RCC 7860 (cell line): ENCODE results near the gene TMPRSS15.

ENCODE experiments used
- DNase-seq: peaks from one replicate; pipeline ENCODE4 v3.0.0-alpha.2; 2015; ENCODE audit warnings: low spot score
- FAIRE-seq: peaks from 2 replicates; lab custom pipeline; 2012; peaks lifted over from hg19 to GRCh38; lab: Jason Lieb, UNC

The TMPRSS15 gene

DNA sequence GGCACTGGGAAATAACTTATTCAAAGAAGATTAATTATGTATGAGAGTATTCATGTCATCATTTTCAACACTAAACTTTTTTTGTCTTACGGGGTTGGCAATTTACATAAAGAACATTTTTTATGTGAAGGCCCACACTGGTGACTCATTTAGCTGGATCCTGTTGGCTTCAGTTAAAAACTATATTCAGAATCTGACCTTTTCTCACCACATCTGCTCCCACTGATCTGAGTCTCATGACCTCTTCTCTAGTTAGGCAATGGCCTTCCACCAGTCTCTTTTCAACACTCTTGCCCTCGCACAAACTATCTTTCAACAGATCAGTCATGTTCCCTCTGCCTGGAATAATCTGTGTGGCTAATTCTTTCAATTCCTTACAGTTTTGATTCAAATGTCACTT lies 53.4 kb downstream of the TMPRSS15 start:
- DNase-seq (no peak), FAIRE-seq (no peak)

GRCh38 chr21:18349468-18349867 lies 54.1 kb downstream of the TMPRSS15 start:
- DNase-seq (no peak), FAIRE-seq (no peak)

DNA sequence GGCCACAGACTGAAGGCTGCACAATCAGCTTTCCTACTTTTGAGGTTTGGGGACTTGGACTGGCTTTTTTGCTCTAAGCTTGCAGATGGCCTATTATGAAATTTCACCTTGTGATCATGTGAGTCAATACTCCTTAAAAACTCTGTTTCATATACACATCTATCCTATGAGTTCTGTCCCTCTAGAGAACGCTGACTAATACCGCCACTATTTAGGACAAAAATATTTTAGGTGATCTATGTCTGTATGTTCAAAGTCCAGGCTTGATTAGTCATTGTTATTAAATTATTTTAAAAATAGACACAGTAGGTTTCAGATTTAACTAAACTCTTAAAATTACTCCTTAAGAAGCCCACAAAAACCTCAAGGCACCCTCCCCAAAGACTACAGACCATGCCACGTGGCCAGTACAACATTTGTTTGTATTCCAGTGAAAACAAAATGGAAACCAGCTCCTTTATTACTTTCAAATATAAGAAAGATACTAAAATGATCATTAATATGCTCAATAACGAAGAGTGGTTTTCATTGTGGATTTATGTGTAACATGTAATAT lies 63.1 kb downstream of the TMPRSS15 start:
- no peak for DNase-seq
- no peak for FAIRE-seq

DNA sequence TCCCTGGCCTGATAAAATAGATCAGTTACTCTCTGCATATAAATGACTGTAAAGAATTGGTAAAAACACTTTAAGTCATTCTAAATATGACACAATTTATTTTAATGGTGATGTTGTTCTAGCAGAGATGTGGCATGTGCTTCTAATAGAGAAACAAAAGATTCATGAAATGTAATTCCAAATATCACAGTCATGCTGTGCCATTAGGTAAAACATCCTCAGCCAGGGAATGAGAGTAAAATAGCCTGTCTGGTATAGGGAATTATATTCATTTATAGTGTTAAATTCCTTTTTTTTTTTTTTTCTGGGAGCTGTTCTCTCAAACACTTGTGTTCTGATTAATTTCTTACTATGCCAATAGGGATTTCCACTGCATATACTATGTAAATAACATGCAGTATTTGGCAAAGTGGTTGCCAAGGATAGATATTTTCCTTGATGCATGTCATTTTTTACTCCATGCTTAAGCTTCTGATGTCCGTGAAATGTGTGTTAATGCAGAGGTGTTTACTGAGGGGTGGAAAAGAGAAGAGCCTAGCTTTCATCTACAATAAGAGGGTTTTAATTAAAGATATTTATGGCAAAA lies 67.8 kb downstream of the TMPRSS15 start:
- no peak for FAIRE-seq

DNA sequence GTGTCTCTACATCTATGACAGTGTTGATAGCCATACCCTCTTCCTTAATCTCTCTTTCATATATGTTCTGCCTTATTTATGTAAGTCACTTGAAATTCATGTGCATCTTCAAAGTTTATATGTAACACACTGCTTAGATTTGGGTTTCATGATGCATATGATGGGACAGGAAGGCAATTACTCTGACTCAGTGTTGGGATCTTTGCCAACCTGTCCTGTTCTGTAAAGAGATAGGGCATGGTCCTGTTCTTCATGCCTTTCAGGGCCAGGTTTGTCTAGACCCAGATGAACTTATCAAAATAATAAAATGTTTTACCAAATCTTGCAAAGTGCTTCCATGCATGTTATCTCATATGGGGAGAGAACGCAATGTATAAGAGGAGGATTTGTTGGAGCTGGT lies 69.5 kb downstream of the TMPRSS15 start:
- FAIRE-seq (no peak), DNase-seq (no peak)

More for the DNA sequence above, 67.8 kb downstream of the TMPRSS15 start:
- DNase-seq = no peak

GRCh38 chr21:18318156-18318555 lies 85.4 kb downstream of the TMPRSS15 start:
- FAIRE-seq = no peak
- no peak for DNase-seq

DNA sequence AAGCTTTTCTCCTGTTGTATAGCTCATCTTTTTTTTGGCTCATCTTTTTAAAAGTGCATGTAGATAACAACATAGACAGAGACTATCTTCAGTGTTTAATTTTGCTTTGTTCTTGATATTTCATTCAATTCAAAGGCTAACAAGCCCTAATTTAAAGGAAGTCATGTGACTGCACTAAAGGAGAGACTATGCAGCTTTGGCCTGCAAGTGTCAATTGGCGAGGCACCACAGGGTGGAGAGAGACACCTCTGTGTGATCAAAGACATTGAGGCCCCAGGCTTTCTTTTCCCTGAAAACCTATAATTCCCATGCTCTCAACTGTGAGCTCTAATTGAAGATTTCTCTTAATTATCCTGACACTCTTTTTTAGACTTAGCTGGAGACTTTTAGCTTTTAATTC lies 105.4 kb downstream of the TMPRSS15 start:
- no peak for DNase-seq
- no peak for FAIRE-seq

GRCh38 chr21:18294100-18294499 lies 109.5 kb downstream of the TMPRSS15 start:
- DNase-seq (no peak), FAIRE-seq (no peak)

DNA sequence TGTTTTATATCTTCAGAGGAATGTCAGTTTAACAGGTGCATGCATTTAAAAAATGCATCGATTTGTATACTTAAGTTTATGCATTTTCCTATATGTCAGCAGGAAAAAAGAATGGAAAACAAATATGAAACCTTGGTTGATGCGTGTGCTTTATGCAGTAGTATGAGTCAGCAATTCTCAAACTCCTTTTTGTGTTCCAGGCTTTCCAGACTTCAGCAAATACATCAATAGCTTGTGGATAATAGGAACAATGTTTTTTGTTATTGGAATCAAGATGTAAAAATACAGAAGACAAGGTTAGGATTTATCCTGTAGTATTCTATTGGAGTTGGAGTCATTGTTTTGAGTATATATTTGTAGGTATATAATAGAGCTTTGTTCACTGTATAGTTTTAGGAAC lies 113.7 kb downstream of the TMPRSS15 start:
- FAIRE-seq = no peak
- no peak for DNase-seq

DNA sequence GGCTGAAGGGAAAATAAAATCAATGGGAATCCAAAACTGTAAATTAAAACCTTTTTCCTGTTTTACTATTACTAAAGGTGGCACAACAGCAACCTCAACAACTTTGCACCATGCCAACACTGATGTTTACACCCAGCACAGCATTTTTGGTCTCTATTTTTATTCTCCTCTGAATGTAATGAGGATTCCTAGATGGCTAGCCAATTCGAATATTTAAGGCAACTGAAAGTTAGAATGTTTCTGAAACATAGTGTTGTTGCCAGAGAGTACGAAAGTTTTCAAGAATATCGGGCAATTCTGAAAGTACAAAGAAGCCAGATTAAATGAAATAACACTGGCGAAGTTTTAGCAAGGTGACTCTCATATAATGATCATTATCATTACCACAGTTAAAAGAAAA lies 118.2 kb downstream of the TMPRSS15 start:
- DNase-seq = no peak
- FAIRE-seq = no peak

DNA sequence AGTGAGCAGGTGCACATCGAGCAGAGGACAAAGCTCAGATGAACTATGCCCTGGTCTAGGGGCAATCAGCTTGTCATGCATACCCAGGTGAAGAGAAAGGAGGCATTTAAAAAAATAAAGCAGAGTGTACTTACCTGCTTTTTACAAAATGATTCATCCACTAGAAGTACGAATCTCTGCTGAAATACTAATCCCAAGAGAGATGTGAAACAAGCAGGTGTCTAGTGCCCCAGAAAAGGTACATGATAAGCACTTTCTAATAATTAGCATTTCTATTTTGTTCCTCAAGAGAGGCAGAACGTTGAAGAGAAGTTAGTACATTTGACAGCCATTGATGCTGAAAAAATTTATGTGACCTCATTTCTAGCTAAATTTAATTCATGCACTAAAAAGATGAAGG lies 127.8 kb downstream of the TMPRSS15 start:
- DNase-seq (no peak), FAIRE-seq (no peak)

GRCh38 chr21:18274370-18274769 lies 129.2 kb downstream of the TMPRSS15 start:
- DNase-seq = no peak
- no peak for FAIRE-seq

- FAIRE-seq (no peak), DNase-seq (no peak)
Measured at GRCh38 chr21:18273400-18273799, 130.2 kb downstream of the TMPRSS15 start.

- DNase-seq = no peak
- FAIRE-seq = no peak
Measured at GRCh38 chr21:18269856-18270255, 133.7 kb downstream of the TMPRSS15 start.

- DNase-seq (no peak), FAIRE-seq (no peak)
Measured at GRCh38 chr21:18268906-18269305, 134.7 kb downstream of the TMPRSS15 start.

DNA sequence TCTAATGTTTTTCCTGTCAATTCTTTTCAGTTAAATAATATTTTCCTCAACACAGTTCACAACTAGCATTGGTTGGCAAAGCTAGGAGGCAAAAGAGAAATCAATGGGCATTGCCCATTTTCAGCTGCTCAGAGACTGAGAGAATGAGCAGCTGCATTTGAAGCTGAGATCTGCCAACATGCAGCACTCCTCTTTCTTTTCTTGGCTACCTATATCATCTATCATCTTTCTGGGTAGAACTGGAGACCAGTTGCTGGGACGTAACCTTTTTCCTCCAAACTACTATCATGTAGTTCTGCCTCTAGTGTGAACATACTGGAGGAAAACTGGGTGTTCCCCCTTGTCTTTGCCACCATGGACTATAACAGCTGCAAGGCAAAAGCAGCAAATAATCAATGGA lies 136.1 kb downstream of the TMPRSS15 start:
- FAIRE-seq (no peak), DNase-seq (no peak)

- DNase-seq = no peak
- no peak for FAIRE-seq
Measured at GRCh38 chr21:18265944-18266343, 137.6 kb downstream of the TMPRSS15 start.

DNA sequence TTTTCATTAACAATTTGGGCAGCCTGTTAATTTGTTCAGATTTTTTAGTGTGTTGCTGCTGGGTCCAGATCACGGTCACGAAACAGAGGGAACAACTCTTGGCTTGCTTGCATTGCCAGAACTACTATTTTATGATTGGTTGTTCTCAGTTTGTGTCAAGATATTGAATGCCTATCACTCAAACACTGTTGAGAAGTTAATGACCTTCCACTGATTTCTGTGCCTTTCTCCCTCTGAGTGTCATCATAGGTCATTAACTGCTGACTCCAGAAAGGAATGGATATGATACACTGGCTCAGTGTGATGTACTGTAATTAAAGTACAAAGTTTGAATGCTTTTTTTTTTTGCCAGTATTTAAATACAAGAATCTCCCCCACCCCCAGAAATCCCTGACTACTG lies 149.8 kb downstream of the TMPRSS15 start:
- FAIRE-seq (no peak), DNase-seq (no peak)

DNA sequence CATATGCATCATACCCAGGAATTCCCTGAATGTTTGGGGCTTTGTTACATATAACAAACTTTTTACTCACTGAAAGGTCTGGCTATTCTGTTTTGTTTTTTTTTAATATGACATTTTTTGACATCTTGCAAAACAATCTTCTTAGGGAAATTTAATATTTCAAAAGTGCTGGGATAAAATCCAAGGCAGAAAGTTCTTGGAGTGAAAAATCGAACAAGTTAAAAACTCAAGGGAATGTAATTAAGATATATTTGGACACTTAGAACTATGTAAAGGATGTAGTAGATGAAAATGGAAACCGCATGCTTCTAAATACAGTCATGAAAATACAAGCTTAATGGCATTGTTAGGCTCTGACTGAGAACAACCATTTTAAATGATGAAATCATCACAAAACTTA lies 150.4 kb downstream of the TMPRSS15 start:
- FAIRE-seq = no peak
- no peak for DNase-seq

DNA sequence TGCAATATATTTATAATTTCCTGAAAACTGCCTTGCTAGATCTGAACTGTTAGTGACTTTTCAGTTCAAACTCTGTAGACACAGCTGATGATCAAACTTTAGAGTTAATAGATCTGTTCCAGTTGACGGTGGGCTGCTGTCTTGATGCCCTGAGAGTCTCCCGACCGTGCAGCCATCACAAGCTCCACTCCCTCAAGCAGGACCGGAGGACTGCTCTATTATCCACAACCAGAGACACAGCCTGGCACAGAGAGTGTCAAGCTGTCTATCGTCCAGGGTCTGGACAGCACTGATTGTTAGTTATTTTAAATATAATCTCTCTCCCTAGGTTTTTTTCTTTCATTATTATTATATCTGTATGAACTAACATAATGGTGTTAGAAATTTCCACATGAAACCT lies 150.9 kb downstream of the TMPRSS15 start:
- FAIRE-seq (no peak), DNase-seq (no peak)

GRCh38 chr21:18252256-18252655 lies 151.3 kb downstream of the TMPRSS15 start:
- DNase-seq (no peak), FAIRE-seq (no peak)

GRCh38 chr21:18251065-18251464 lies 152.5 kb downstream of the TMPRSS15 start:
- FAIRE-seq (no peak), DNase-seq (no peak)

DNA sequence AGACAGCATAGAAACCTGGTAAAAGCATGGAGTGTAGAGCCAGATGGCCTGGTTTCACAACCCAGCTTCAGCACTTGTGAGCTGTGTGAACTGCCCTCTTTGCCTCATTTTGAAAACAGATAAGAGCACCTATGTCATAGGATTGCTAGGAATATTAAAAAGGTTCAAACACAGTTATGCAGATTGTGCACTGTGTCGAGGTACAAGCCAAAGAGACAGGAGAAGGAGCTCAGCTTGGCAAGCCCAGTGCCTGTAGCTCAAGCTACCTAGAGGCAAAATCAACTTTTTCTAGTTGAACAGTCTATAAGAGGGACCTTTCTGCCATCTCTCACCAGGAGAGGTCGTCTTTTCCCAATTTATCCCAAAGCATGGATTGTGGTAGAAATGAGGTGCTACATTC lies 153.9 kb downstream of the TMPRSS15 start:
- FAIRE-seq = no peak
- DNase-seq = no peak
